A204.1 (cell line): ENCODE measurements around the gene PDE8B.

ENCODE experiments used
- FAIRE-seq: peaks from 2 replicates; lab custom pipeline; 2012; peaks lifted over from hg19 to GRCh38; lab: Jason Lieb, UNC

PDE8B gene

GRCh38 chr5:77192441-77193050 is 17.9 kb upstream of the PDE8B start:
- no peak for FAIRE-seq

DNA sequence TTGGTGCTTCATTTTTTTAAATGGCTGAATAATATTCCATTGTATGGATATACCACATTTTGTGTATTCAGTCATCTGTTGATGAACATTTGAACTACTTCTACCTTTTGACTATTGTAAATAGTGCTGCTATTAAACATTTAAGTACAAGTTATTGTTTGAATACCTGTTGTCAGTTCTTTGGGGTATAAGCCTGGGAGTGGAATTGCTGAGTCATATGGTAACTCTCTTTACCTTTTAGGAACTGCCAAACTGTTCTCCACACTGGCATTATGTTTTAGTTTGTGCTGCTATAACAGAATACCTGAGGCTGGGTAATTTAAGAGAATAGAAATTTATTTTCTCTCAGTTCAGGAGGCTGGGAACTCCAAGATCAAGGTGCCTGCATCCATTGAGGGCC is 15.7 kb upstream of the PDE8B start:
- no peak for FAIRE-seq

DNA sequence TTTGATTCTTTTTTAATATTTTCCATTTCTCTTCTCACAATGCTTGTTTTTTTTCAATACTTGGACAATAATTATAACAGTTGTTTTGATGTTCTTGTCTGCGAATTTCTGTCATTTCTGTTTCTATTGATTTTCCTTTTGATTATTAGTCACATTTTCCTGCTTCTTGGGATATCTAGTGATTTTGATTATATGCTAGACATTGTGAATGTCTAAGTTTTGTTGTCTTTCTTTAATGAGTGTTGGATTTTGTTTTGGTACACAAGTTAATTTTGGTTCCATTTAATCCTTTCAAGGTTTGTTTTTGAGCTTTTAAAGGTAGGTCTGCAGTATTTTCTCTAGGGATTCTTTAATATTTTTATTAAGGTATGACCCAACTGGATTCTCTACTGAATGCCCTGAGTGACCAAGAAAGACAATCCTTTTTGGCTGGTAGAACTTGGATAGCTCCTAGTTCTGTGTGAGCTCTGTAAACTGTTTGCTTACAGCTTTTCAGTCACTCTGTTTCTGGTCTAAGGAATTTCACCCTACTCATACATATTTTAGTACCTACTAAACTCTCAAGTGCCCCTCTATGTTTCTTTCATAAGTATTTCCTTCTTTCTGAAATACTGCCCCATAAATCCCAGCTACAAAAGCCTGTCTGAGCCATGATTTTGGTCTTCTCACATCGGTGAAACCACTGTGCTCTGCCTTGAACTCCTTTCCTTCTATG is 12.5 kb upstream of the PDE8B start:
- FAIRE-seq: no peak

DNA sequence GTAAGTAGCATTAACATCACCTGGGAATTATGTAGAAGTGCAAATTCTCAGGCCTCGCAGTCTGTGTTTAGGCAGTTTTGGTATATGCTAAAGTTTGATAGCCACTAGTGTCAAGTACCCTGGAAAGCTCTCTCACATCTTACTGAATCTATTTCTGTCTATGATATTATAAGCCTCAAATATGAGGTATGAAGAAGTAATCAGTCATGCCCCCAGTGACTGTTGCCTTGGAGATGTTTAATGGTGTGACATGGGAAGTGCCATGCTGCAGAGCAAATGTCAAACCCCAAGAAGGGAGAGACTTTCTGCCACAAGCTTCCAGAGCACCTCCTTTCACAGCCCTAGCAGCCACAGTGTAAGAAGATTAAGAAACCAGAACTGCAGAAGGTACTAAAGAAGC is 9.8 kb upstream of the PDE8B start:
- no peak for FAIRE-seq

DNA sequence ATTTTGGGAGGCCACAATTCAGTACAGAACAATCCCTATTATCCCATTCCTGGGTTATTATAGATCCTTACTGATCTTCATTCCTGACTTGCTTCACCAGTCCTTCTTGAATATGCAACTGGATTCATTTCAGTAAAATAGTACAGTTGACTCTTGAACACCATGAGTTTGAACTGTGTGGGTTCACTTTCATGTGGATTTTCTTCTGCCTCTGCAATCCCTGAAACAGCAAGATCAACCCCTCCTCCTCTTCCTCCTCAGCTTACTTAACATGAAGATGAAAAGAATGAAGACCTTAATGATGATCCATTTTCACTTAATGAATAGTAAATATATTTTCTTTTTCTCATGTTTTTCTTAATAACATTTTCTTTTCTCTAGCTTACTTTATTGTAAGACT is 8.3 kb upstream of the PDE8B start:
- no peak for FAIRE-seq

DNA sequence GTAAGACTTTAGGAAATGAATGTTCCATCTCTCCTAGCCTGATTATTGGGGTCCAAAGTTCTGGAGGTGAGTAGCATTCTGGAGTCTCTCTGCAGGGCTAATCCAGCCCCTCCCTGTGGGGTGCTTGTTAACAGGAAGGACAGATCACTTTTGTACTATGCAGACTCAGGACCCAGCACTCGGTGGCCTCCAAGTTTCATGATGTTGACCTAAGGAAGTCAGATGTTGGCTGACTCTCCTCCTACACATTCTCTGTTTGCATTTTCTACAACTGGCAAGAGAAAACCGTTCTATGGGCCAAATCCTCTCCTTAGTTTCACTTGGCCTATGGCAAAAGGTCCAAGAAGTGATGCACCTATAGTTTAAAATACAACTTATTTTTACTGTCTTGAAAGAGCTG is 5.5 kb upstream of the PDE8B start:
- no peak for FAIRE-seq

DNA sequence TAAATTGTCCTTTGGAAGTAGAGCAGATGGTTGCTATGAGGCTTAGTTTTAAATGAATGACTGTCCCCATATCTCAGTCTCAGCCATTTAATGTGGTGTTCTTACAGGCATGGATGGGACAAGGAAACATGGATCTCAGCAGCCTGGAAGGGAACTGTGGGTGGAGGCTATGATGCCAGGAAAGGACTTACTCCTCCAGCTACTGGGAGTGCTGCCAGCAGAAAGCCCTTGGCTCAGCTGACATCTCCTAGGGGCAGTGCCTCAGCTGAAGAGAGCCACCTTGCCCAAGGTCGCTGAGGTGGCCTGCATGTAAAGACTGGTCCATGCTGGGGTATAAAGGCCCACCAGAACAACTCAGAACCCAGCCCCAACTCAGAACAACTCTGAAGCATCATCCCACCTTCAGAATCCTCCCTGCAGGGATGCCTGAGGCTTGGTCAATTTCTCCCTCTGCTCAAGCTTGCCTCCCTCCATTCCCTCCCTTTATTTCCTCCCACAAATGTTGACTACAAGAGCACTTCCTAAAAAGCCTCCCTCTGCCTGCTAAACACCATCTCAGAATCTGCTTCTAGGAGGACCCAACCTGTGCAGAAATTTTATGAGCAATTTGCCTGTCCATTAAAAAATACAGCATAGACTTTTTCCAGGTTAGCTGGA is 1.8 kb upstream of the PDE8B start:
- FAIRE-seq: no peak

DNA sequence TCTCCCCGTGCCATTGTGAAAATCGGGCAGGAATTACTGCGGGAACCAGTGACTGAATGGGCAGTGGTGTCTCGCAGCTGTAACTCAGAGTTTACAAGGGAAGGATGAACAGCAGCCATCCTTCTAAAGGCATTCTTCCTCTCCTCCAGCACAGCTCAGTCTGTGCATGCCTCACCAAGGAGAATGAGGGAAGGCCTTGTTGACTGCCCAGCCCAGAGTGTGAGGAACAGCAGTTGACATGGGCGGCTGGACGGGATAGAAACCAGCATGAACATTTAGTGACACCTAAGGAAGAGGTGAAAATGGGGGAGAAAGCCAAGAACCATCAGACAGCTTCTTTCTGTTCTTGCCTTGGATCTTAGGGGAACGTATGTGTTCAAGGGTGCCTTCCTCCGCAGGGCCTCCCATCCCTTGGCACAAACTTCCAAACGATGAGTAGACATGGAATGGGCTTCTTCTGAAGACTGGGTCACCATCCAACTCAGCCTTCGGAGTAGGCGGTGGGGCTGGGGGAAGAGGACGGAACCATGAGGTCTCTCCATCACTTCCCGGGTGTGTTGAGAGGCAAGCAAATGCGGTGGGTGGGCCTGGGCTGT is 887 bp upstream of the PDE8B start:
- no peak for FAIRE-seq

GRCh38 chr5:77210964-77211690 is 647 bp downstream of the PDE8B start:
- no peak for FAIRE-seq

GRCh38 chr5:77211691-77212047 is 1.2 kb downstream of the PDE8B start:
- no peak for FAIRE-seq

- no peak for FAIRE-seq
Observed at GRCh38 chr5:77213601-77214000, 3.1 kb downstream of the PDE8B start.

- no peak for FAIRE-seq
Observed at GRCh38 chr5:77214151-77214550, 3.7 kb downstream of the PDE8B start.

- FAIRE-seq: no peak
Observed at GRCh38 chr5:77218263-77218662, 7.8 kb downstream of the PDE8B start.

DNA sequence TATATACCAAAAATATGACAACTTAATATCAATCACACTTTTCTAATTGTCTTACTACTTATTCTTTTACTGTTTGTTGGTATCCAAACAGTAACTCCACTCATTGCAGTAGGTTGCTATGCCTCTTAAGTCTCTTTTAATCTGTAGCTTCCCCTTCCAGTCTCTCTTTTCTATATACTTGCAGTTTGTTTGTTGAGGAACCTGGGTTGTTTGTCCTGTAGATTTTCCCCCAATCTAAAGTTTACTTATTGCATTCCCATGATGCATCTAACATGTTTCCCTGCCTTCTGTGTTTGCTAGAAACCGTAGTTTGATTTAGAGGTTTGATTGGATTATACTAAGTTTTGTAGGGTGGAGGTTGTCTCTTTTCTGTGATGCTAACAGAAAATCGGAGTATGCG is 10.6 kb downstream of the PDE8B start:
- no peak for FAIRE-seq

- FAIRE-seq: no peak
Observed at GRCh38 chr5:77222722-77223121, 12.2 kb downstream of the PDE8B start.

GRCh38 chr5:77223653-77224052 is 13.2 kb downstream of the PDE8B start:
- FAIRE-seq: no peak

DNA sequence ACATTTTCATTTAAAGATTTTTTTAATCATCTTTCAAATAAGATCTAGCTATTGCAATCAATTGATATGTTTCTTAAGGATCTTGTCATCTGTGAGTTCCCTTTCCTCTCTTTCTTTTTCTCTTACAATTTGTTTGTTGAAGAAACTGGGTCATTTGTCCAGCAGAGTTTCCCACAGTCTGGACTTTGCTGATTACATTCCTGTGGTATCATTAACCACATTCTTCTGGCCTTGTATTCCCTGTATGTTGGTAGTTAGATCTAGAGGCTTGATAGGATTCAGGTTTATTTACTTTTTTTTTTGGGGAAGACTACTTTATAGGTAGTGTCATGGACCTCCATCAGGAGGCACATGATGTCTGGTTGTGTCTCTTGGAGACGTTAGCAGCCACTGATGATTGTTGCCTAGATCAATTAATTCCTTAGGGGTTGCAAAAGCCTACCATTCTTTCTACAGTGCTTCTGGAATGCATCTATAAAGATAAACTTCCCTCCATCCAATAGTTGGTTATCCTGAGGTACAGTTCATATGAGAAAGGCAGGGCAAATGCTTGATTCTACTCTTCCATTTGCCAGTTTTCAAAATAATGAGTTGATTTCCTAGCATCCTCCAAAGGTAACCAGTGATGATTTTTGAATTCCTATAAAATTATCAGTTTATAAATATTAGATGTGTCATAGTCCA is 14.3 kb downstream of the PDE8B start:
- FAIRE-seq: no peak

- FAIRE-seq: no peak
Observed at GRCh38 chr5:77225531-77225930, 15.1 kb downstream of the PDE8B start.

- no peak for FAIRE-seq
Observed at GRCh38 chr5:77229887-77230286, 19.4 kb downstream of the PDE8B start.

DNA sequence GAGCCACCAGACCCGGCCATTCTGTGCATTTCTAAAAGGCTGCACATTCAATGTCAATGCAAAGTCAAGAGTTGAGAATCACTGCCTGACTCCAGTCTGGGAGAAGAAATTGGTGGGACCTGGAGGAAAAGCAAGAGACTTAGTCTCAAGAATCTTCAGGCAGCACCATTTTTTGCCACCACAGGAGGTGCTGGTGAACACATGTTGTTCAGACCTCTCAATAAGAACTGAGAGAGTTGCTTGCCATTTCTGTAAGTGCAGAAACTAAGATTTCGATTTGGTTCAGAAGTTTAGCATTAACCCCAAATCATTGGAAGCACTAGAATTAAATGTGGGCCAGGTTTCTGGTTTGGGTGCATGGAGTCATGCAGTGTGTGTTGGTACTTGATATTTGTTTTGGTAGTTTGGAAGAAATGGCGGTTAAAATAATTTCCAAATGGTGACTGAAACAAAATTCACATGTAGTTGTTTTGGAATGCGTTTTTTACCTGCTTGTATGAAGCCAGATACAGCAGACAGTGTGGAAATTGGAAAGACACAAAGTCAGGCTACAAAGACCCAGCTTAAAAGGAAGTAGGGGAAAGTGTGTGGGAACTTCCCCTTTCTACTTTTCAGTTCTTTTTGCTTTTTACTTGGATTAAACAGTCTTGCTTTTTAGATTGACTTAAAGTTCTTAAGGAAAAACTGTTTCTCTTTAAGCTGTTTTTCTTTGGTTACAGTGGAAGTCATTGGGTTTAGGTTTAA is 20.4 kb downstream of the PDE8B start:
- FAIRE-seq: no peak

DNA sequence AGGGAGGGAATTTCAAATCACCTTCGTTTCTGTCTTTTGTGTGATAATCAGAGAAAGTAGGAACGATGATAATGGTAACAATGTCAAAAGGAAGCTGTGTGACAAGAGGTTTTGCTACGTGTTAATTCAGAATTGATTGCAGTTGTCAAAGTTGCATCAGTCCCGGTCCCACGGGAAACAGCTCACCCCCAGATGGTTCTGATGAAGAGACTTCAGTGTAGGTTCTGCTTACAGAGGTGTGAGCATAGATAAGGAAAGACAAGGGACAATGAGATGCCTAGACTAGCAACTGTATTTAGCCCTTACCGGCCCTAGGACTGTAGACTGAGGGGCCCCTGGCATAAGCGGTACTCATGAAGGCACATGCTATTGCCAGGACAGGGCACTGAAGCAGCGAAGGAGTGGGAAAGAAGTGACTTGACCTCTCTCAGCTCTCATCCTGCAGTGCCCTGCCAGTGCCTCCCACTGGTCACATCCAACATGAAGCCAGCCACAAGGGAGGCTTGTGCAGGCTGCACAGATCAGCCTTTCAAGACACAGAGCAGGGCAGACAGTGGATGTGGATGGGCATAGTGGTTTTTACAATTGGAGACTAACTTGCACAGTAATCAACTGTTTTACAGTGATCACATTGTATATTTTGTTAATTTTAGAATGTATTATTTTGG is 21.1 kb downstream of the PDE8B start:
- FAIRE-seq: no peak
